LNCaP clone FGC (cell line): ENCODE results near the gene OTOGL.

Experiments
- DNase-seq: peaks from one replicate; pipeline ENCODE4 v3.0.0-alpha.2; 2011; ENCODE audit warnings: low read depth
- H3K4me3 ChIP-seq: 2 replicates; pipeline ENCODE4 v1.5.1; 2011; ENCODE audit warnings: mild to moderate bottlenecking, low read depth, low read length, control low read depth
- TF ChIP-seq, protein P1 (sequence below): IDR thresholded peaks from 2 replicates; pipeline ENCODE4 v1.5.1; 2012; ENCODE audit warnings: mild to moderate bottlenecking; ENCODE audit not compliant: control insufficient read depth, insufficient read depth; ENCODE audit errors: extremely low read depth

Gene OTOGL

DNA sequence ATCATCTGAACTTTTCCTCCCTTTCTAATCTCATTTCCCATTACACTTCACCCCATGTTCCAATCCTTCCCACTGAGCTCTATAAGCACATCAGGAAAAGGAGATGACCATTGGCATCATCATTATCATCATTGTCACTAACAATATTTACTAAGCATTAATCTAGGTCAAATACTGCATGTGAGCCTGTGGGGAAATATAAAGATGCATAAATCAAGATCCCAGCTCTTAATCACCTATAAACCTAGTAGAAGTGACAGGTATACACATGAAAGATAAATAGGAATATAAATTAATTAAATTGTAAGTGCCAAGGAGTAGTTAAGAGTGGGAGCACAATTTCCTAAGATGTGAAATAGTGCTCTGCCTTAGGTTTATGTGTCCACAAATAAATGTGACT is 100.6 kb downstream of the OTOGL start:
- DNase-seq, result no peak
- no peak overlapping the region for H3K4me3 ChIP-seq
- TF ChIP-seq, protein P1, sequence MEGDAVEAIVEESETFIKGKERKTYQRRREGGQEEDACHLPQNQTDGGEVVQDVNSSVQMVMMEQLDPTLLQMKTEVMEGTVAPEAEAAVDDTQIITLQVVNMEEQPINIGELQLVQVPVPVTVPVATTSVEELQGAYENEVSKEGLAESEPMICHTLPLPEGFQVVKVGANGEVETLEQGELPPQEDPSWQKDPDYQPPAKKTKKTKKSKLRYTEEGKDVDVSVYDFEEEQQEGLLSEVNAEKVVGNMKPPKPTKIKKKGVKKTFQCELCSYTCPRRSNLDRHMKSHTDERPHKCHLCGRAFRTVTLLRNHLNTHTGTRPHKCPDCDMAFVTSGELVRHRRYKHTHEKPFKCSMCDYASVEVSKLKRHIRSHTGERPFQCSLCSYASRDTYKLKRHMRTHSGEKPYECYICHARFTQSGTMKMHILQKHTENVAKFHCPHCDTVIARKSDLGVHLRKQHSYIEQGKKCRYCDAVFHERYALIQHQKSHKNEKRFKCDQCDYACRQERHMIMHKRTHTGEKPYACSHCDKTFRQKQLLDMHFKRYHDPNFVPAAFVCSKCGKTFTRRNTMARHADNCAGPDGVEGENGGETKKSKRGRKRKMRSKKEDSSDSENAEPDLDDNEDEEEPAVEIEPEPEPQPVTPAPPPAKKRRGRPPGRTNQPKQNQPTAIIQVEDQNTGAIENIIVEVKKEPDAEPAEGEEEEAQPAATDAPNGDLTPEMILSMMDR, result no peak

DNA sequence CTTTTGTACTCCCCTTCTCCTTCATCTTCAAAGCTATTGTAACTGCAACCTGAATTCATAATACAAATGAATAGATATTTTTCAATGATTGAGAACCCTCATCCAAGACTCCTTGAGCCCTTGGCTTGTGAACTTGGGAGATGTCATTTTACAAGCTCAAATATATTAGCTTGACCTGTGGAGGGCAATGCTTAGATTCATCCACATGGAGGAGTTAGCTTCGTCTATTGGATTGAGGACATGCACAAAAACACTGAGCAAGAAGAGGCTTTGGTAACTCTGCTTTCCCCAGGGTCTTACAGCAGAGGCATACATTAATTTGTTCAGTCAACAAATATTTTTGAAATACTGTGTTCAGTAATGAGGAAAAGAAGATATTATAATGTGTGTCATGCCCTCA is 101.1 kb downstream of the OTOGL start:
- TF ChIP-seq, protein P1, result 0 out of 2 replicates have a peak, but pooled peaks have one; percentile 2
- DNase-seq, result no peak
- no peak overlapping the region for H3K4me3 ChIP-seq

DNA sequence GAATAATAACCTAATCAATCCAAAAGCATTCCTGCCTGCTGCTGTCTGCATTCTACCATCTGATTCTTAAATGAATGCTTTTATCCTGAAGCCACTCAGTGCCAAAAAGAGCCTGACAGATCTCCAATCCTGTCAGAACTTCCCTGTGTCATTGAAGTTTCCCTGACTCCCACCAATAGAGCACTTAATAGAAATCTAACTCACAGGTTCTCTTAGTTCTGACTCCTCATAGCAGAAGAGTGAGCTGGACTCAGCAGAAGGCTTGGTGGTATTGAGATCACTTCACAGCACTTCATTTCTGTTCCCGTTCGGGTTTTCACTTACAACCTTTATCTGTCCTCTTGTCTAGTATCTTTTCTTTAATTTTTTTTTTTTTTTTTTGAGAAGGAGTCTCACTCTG is 102.6 kb downstream of the OTOGL start:
- no peak for DNase-seq
- TF ChIP-seq, protein P1, result no peak
- H3K4me3 ChIP-seq, result no peak overlapping the region

DNA sequence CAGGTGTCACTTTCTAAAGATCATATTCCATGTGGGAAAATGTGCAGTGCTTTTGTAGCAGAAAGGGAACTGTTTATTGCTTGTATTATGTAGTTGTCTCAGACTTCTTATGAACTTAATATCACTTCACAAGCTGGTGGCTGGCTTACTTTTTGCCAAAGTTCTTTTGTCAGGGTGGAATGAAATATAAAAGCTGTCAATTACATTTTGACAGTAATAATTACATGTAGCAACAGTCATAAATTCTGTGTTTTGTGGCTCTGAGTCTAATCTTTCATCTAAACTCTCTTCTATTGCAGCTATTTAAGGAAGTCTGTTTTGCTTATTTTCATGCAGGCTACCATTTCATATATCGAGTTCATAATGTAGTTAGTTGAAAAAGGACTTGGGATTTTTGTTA is 106.6 kb downstream of the OTOGL start:
- DNase-seq, result no peak
- TF ChIP-seq, protein P1, result no peak

DNA sequence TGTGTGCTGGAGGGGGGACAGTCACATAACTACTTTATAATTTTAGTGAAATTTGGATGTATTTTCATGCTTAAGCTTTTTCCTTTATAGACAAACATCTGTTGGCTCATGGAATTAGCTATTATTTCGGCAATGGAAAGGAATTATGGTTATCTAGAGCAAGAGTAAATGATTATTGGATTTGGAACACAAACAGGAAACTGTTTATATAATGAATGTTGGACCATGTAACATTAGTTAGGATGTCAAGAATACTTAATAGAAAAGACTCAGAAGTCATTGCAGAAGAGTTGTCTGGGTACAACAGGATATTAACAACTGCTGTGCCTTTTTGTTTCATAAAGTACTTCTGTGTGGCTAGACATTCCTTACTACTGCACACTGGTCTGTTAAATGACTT is 108.7 kb downstream of the OTOGL start:
- no peak for DNase-seq
- TF ChIP-seq, protein P1, result no peak
- H3K4me3 ChIP-seq, result no peak overlapping the region

More for the DNA sequence above, 106.6 kb downstream of the OTOGL start:
- no peak overlapping the region for H3K4me3 ChIP-seq

DNA sequence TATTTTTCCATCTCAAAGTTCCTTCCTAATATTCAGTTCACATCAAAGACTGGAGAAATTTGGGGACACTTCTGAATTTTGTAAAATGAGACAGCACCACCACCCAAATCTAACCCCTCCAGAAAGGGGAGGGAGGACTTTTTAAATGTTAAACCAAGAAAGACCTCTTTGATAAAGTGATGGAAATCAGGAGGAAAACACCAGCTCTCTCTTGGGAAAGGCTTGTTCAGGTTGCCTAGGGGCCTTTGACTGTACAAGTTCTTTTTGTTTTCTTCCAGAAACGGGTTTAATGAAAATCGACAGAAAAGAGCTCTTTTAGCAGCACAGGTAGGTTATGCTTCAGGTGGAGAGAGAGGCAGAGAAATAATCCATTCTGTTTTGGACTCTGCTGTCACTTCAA is 112.3 kb downstream of the OTOGL start:
- no peak for DNase-seq
- no peak overlapping the region for H3K4me3 ChIP-seq
- TF ChIP-seq, protein P1, result no peak

DNA sequence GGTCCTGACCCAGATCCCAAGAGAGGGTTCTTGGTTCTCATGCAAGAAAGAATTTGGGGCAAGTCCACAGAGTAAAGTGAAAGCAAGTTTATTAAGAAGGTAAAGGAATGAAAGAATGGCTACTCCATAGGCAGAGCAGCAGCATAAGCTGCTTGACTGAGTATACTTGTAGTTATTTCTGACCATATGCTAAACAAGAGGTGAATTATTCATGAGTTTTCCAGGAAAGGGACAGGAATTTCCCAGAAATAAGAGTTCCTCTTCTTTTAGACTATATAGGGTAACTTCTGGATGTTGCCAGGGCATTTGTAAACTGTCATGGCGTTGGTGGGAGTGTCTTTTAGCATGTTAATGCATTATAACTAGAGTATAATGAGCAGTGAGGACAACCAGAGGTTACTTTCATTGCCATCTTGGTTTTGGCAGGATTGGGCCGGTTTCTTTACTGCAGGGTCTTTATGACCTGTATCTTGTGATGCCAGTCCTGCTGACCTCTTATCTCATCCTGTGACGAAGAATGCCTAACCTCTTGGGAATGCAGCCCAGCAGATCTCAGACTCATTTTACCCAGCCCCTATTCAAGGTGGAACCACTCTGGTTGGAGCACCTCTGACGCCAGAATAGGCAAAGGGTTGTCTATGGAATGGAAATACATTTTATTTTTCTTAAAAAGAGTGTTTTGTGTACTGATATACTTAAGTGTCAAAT is 113.8 kb downstream of the OTOGL start:
- no peak overlapping the region for H3K4me3 ChIP-seq
- no peak for DNase-seq
- TF ChIP-seq, protein P1, result no peak
